Astrocyte of the cerebellum (primary cell): ENCODE data around the gene FAF1.

Source experiments
- DNase-seq: peaks from one replicate; pipeline ENCODE4 v3.0.0-alpha.2; 2011; ENCODE audit warnings: low read depth
- H3K4me3 ChIP-seq: 2 replicates; pipeline ENCODE4 v1.5.1; 2011; ENCODE audit warnings: mild to moderate bottlenecking, low read depth, low read length, moderate library complexity
- CTCF ChIP-seq: IDR thresholded peaks from 2 replicates; pipeline ENCODE4 v1.5.1; 2012; ENCODE audit warnings: low read length, low read depth, moderate library complexity, mild to moderate bottlenecking; ENCODE audit errors: missing control alignments
- in situ Hi-C: cut with HindIII; loops from 2 replicates; pipeline ENCODE4 v1.10.0; 2017; ENCODE audit warnings: low sequenced_read_pairs

FAF1 gene

DNA sequence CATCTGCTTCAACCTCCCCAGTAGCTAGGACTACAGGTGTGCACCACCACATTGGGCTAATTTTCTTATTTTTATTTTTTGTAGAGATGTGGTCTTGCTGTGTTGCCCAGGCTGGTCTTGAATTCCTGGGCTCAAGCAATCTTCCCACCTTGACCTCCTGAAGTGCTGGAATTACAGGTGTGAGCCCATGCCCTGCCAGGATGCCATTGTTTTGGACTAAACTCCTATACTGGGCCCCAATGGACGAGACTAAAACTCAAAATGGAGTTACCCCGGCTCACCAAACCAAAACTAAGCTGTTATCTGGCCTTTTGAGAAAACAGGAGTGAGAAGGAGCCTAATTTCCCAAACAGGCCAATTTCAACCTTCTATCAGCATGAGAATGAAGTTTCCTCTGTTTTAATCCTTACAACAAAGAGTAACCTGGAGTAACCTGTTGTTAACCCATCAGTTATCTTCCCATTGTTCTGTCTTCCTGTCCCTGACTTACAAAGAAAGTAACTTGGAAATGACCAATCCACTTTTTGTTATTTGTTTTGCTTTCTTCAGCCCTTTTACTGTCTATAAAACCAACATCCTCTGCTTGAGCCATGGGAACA, 566.4 kb downstream of the FAF1 start:
- in situ Hi-C loops: no loop called here
- H3K4me3 ChIP-seq: no peak overlapping the region
- DNase-seq: no peak
- no peak for TF ChIP-seq CTCF
